Amniotic epithelial cell (primary cell): ENCODE data around the gene KIF13A.
"Not testable (repeated sequence)": the region's sequence is repeated elsewhere in the genome, so short reads cannot be mapped to it uniquely, and the experiment has no call there.

Experiments used
- DNase-seq: peaks from one replicate; pipeline ENCODE4 v3.0.0-alpha.2; 2010; ENCODE audit warnings: low read depth

Gene KIF13A

GRCh38 chr6:17846762-17847161, 140.7 kb downstream of the KIF13A start:
- DNase-seq = no peak

DNA sequence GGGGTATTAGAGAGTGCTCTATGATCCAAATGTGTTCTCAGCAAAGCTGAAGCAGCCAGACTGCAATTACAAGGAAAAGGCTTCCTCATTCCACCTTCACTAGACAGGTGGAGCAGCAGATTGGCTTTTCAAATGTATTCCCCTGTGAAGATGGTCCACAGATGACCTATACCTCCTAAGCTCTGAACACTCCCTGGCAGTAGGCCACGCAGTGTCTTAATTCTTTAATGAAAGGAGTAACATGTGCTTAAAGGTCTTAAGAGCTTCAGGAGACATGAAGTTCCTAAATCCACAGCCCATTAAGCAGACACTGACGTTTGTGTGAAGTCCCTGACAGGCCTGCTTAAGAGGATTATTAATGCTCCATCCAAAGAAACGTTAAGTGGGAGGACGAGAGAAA, 141.8 kb downstream of the KIF13A start:
- DNase-seq = peak; percentile 21

- DNase-seq = not testable (repeated sequence)
These were observed 142.5 kb downstream of the KIF13A start for GRCh38 chr6:17844967-17845366.

- DNase-seq = no peak
These were observed 144.3 kb downstream of the KIF13A start for GRCh38 chr6:17842934-17843821.

- no peak for DNase-seq
These were observed 145.2 kb downstream of the KIF13A start for GRCh38 chr6:17842014-17842776.

GRCh38 chr6:17839513-17840223, 147.8 kb downstream of the KIF13A start:
- DNase-seq = no peak

- DNase-seq = no peak
These were observed 151.1 kb downstream of the KIF13A start for GRCh38 chr6:17836293-17836692.

DNA sequence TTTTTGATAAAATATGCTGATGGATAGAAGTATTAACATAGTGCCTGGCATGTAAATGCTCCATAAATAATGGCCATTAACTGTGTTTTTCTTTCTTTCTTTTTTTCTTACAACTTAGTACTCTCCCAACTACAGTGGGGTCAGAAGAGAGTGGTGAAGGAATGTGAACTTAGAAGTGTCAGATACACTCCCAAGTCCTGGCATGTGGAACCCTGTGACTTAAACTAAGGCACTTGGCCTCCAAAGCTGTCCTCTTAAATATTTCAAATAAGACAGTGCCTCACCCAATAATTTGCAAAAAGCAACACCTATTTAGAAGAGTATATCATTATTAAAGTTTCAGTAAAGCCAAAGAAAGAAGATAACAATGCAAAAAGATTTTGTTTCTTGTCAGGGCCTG, 151.7 kb downstream of the KIF13A start:
- DNase-seq = no peak

- DNase-seq = no peak
These were observed 156.3 kb downstream of the KIF13A start for GRCh38 chr6:17831135-17831534.

DNA sequence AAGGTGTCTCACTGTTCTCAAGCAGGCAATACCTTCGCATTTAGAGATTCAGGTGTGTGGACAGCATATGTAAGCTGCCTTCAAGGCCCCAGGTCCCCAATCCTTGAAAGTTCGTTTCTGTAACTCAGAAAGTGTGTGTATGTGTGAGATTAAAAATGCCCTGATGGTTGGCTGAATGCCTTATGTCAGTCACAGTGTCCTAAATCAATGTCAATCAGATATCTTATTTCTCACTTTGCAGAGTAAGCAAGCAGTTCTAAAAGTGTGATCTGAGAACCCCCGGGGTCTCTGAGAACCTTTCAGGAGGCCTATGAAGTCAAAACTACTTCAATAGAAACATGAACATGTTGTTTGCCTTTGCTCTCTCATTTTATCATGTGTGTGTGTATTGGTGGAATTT, 157.5 kb downstream of the KIF13A start:
- no peak for DNase-seq

DNA sequence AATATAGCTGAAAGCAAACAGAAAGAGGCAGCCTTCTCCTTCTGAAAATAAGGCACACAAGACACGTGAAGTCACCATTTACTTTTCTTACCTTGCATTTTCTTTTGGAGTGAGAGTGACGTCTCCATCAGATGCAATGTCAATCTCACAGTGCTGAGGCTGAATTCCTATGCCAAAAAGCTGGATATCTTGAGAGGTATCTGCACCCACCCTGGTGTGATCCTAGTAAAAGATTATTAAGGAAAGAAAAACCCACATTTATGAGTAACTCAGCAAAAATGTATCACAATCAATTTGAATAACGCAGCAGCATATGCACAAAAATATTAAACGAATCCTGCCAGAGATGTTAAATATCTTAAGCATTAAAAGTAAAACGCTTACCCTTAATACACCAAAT, 159.3 kb downstream of the KIF13A start:
- no peak for DNase-seq

DNA sequence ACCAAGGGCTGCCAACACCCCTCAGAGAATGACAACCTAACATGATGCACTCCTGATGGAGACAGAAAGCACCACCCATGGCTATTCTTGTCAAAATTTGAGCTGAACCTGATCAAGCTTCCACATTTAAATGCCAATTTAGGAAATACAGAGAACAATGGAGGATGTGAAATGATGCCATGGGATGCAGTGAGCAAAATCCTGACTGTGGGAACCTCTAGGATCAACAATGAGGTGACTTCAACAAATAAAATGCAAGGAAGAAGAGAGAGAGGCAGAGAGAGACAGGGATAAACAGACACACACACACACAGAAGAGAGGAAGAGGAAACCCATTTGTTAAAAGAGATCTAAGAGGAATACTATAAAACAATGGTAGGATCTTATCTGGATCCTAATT, 161.1 kb downstream of the KIF13A start:
- DNase-seq = no peak

GRCh38 chr6:17820055-17820454, 167.4 kb downstream of the KIF13A start:
- DNase-seq = peak; percentile 10

DNA sequence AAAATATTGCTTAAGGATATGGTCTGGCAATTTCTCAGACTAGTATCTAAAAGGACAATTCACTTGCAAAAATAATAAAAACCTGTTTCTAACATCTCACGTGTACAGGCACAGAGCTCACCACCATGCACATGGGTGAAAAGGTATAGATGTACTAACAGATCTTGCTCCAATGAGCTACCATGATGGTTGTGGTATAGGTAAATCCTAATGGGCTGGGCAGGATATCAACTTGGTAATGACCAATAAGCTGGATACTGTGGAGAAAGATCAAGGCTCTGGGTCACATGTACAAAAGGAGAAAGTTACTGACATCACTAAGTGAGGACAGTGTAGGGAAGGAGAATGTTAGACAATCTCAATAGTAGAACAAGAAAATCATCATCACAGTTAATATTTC, 169.7 kb downstream of the KIF13A start:
- DNase-seq = no peak

GRCh38 chr6:17816921-17817611, 170.4 kb downstream of the KIF13A start:
- DNase-seq = peak; percentile 45

GRCh38 chr6:17813542-17813941, 173.9 kb downstream of the KIF13A start:
- DNase-seq = no peak

DNA sequence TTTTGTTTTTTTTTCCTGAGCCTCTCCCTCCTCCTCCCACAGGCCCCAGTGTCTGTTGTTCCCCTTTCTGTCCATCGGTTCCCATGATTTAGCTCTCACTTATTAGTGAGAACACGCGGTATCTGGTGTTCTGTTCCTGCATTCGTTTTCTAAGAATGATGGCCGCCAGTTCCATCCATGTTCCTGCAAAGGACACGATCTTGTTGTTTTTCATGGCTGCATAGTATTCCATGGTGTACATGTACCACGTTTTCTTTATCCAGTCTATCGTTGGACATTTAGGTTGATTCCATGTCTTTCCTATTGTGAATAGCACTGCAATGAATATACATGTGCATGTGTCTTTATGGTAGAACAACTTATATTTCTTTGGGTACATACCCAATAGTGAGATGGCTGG, 175.1 kb downstream of the KIF13A start:
- no peak for DNase-seq

GRCh38 chr6:17808609-17809008, 178.8 kb downstream of the KIF13A start:
- no peak for DNase-seq

DNA sequence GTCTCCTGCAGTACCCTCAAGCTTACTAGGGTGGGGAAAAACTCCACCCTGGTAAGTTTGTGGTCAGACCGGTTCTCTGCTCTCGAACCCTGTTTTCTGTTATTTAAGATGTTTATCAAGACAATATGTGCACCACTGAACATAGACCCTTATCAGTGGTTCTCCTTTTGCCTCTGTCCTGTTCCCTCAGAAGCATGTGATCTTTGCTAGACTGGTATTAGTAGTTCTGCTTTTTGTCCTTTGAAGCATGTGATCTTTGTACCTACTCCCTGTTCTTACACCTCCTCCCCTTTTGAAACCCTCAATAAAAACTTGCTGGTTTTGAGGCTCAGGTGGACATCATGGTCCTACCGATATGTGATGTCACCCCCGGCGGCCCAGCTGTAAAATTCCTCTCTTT, 180.0 kb downstream of the KIF13A start:
- not testable (repeated sequence) for DNase-seq

DNA sequence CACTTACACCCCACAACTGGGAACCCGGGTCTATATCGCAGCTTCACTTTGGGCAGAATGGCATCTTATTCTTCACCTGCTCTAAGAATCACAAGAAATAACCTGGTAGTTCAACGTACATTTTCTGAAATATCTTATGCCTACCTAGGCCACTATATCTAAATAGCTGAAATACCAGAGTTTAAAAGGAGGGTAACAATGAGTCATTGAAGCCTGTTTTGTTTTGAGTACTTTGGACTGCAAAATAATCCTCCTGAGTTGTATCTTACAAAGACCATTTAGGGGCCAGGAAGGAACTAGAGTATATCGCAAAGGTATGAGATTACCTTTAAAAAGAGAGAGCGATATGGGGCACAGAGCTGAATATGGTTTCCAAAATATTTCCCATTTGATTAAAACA, 184.0 kb downstream of the KIF13A start:
- no peak for DNase-seq

DNA sequence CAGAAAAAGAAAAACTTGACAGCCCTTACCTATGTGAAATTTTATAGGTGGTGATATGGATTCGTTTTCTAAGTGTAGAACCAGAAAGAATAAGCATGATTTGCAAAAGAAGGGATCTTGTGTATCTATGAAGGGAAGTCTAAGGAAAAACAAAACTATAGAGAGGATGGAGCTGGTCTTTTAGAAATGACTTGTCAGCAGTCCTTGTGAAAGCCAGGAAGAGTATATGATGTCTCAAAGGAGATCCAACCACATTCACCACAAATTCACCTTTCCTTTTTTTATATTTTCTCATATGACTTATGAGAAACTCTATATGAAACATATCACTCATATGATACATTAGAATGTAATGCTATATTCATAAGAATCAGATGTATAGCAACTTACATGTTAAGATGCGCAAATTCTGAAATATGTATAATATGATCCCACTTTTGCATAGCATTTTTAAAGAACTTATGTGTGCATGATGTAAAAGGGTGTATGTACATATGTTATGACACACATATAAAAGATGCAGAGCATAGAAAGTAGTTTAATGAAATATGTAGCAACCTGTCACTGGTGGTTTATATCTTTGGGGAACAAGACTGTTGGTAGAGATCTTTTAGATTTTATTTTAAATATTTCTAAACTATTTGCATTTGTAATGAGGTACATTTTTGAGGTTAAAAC, 188.8 kb downstream of the KIF13A start:
- DNase-seq = no peak
